T-helper 2 cell treated with Interferon-gamma antibody and Interleukin-4, amounts not matched to agents 5 μg/mL and 100 μg/mL, for 36 hours (primary cell): ENCODE data around the gene CBL.
A peak's percentile ranks its signal among the peaks of the same experiment; 100 is the strongest.

Experiments used
- DNase-seq: peaks from one replicate; pipeline ENCODE4 v3.0.0; 2021; ENCODE audit warnings: low spot score
- H3K27ac Mint-ChIP-seq: one replicate; pipeline ENCODE4 v1.8.0; 2021; ENCODE audit warnings: mild to moderate bottlenecking, mixed read lengths
- H3K27me3 Mint-ChIP-seq: one replicate; pipeline ENCODE4 v1.8.0; 2021; ENCODE audit warnings: low read depth, mixed read lengths
- H3K36me3 Mint-ChIP-seq: one replicate; pipeline ENCODE4 v1.8.0; 2021; ENCODE audit warnings: low read depth, mixed read lengths
- H3K4me1 Mint-ChIP-seq: one replicate; pipeline ENCODE4 v1.8.0; 2021; ENCODE audit warnings: low read depth, mixed read lengths
- H3K4me3 Mint-ChIP-seq: one replicate; pipeline ENCODE4 v1.8.0; 2022; ENCODE audit warnings: mild to moderate bottlenecking, moderate library complexity, mixed read lengths
- H3K9me3 Mint-ChIP-seq: one replicate; pipeline ENCODE4 v1.8.0; 2021; ENCODE audit warnings: mixed read lengths

The CBL gene

DNA sequence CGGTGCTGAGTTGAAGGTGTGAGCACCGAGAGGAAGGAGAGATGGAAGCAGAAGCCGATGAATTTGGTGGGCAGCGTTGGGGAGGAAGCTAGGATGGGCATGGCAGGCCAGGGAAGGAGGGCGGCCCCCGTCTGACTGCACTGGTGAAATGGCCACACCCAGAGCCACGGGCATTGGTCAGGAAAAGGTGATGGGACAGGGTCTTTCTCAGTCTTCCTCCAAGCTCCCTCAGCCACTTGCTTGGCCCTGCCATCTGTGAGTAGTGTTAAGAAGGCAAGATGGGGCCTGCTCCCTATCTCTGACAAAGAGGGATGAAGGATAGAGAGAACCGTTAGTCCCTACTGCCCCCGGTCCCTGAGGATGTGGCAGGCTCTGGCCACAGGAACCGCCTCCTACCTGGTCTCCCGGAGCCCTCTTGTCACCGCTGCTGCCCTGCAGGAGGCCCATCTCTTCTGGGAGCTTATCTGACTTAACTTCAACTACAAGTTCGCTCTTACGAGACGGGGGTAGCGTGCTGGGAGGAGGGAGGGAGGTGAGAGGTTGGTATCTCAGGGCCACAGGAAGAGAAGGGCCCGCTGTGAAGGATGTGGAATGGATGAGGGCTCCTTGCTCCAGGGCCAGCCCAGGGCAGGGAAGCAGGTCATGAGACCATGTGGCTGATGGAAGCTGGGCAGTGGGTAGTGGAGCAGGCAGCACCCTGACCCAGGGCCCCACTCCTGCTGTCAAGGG is 104.0 kb downstream of the CBL start:
- peaks cover 9% of the 10 kb centered on the region for H3K27me3 Mint-ChIP-seq
- DNase-seq, result no peak
- no peak overlapping the region for H3K4me3 Mint-ChIP-seq
- H3K4me1 Mint-ChIP-seq, result peaks cover 17% of the 10 kb centered on the region
- no peak overlapping the region for H3K27ac Mint-ChIP-seq
- peaks cover 7% of the 10 kb centered on the region for H3K36me3 Mint-ChIP-seq
- H3K9me3 Mint-ChIP-seq, result no peaks in the 10 kb centered on the region

DNA sequence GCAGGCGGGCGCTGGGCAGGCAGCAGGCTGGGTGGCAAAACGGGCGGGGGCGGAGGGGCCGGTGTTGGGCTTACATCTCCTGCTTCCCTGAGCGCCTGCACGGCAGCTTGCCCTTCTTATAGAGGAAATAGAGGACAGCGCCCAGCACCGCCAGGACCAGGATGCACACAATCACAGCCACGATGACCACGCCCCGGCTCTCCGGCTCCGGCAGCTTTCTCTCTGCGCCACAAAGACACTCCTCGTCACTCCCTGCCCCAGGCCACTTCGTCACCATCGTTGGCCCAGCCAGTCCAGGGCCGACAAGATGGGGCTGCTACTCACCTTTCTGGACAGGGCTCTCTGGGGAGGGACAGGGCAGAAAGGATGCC is 104.5 kb downstream of the CBL start:
- H3K4me3 Mint-ChIP-seq, result no peak overlapping the region
- peaks cover 14% of the 10 kb centered on the region for H3K27me3 Mint-ChIP-seq
- peaks cover 4% of the 10 kb centered on the region for H3K36me3 Mint-ChIP-seq
- peaks cover 16% of the 10 kb centered on the region for H3K4me1 Mint-ChIP-seq
- no peak for DNase-seq
- H3K9me3 Mint-ChIP-seq, result no peaks in the 10 kb centered on the region
- H3K27ac Mint-ChIP-seq, result no peak overlapping the region

DNA sequence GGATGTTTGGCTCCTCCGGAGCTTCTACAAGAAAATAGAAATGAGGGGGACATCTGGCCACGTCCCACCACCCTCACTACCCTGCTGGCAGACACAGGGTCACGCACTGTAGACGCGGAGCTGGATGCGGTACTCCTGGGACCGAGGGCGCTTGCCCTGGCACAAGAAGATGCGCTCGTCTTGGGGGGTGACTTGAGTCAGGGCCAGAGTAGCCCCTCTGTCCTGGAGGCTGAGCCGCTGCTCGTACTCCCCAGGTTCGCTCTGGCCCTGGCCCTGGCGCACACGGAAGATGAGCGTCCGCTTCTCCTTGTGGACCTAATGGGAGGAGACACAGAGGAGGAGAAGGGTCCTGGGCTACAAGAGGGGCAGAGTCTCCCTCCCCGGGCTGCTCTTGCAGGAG is 108.6 kb downstream of the CBL start:
- Mint-ChIP-seq H3K27me3 (peaks cover 37% of the 10 kb centered on the region), H3K4me1 (peaks cover 12% of the 10 kb centered on the region), H3K27ac (no peak overlapping the region), H3K4me3 (no peak overlapping the region), H3K9me3 (no peaks in the 10 kb centered on the region), H3K36me3 (no peaks in the 10 kb centered on the region)
- no peak for DNase-seq

DNA sequence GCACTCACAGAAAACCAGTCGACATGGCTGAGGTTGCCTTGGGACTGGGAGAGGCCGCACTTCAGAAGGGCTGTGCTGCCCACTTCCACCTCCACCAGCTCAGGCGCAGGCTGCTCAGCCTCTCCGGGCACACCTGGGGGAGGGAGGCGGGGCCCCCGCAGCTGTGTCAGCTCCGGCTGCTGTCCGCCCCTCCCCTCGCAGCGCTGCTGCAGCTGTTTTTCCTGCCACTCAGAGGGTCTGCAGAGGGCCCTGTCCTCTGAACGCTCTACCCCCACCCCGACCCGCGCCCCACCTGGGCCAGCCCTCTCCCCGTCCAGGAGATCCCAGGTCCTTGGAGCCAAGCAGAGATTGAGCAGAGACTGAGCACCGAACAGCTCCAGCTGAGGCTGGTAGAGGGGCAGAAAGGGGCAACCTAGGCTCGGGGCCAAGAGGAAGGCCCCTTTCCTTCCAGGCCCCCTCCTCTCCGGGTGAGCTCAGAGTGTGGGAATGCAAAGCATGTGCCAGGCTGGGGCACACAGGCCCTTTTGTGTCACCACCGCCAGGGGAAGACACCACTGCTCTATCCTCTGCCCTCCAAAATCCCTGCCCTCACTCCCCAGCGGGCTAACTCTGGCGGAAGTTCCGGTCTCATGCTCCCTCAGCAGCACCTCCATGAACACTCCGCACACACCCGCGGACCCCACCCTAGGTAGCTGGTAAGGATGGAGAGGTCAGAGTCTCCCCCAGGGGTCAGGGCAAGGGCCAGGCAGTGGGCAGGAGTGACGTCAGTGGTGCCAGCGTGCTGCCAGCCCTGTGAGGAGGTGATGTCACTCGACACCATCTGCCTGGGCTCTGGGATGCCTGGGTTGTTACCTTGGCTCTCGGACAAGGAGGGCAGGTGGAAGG is 109.2 kb downstream of the CBL start:
- Mint-ChIP-seq H3K4me1 (peaks cover 15% of the 10 kb centered on the region), H3K27me3 (peaks cover 37% of the 10 kb centered on the region), H3K36me3 (no peaks in the 10 kb centered on the region), H3K9me3 (no peaks in the 10 kb centered on the region), H3K27ac (no peak overlapping the region), H3K4me3 (peak overlapping the region; percentile 50)
- no peak for DNase-seq

DNA sequence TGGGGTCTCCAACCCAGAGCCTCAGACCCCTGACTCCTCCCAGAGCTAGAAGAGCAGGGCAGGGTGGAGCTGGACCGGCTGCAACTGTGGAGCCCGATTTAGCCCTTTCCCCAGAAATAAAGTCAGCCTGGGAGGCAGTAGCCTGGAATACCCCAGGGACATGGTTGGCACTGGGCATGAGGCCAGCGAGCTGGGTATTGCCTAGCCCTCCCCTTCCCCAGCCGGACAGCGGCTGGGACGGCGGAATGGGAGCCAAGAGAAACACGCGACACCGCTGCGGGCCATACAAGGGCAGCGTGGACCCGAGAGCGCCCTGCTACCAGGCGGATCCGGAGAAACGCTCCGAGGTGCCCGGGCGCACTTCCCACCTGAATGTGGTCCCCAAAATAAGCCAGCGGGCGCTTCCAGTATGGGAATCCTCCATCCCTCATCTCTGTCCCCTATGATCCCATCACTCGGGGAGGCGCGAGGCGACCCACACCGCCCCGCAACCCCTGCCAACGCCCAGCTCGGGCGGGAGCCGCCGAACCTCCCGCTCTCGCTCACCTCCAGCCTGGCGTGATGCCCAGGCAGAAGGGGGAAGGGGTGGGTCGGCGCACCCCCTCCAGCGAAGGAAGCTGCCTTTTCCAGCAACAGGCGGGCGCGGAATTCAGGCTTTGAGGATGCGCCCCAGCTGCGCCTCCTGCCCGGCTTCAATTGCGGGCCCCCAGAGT is 110.0 kb downstream of the CBL start:
- H3K9me3 Mint-ChIP-seq, result no peaks in the 10 kb centered on the region
- peak overlapping the region; percentile 50 for H3K4me3 Mint-ChIP-seq
- H3K27me3 Mint-ChIP-seq, result peaks cover 37% of the 10 kb centered on the region
- H3K4me1 Mint-ChIP-seq, result peaks cover 15% of the 10 kb centered on the region
- H3K36me3 Mint-ChIP-seq, result no peaks in the 10 kb centered on the region
- no peak for DNase-seq
- H3K27ac Mint-ChIP-seq, result no peak overlapping the region

DNA sequence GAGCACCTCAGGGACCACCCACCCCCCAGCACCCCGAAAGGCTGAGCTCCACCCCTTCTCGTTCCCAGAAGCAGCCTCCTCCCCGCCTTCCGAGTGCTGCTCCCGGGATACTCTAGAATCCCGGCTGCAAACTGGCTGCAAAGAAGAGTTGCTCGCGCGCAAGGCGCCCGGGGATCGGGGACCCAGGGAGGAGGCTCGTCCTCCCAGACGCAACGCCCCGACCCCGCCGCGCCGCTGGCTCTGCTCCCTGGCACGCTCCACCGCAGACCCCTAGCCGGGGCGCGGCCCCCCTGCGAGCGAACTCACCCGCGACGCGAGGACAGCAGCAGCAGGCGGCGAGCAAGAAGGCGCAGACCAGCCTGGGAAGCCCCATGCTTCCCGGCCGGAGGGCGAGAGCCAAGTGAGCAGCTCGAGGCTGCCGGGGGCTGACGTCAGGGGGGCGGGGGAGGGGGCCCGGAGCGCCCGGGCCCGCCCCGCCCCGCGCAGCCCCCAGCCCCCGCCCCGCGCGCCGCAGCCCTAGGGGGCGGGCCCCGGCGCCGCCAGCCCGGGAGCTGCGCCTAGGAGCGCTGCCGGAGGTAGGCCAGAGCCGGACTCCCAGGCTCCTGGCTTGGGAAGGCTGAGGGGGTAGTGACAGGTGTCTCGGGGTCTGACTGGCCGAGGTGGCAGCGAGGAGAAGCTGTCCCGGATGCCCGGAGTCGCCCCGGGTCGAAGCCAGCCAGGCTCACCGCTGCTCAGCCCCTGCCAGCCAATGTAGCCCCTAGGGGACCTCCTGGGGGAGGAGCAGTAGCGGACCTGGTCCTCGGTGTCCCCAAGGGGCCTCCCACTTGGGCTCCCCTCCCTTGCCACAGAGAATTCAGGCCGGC is 110.8 kb downstream of the CBL start, which contains the start of gene MCAM:
Gene MCAM (minus strand): TSS at position 402 of the 863 bp plus-strand sequence. CDS start 29 bp downstream, at position 373.
- Mint-ChIP-seq H3K4me1 (peaks cover 21% of the 10 kb centered on the region), H3K4me3 (peak within 1 kb of the TSS; percentile 50), H3K27me3 (peaks cover 37% of the 10 kb centered on the region), H3K36me3 (no peaks in the 10 kb centered on the region), H3K9me3 (no peaks in the 10 kb centered on the region), H3K27ac (no peak within 1 kb of the TSS)
- DNase-seq, result no peak

GRCh38 chr11:119317592-119318239 is 111.6 kb downstream of the CBL start:
- Mint-ChIP-seq H3K27me3 (peaks cover 37% of the 10 kb centered on the region), H3K9me3 (no peaks in the 10 kb centered on the region), H3K4me1 (peaks cover 25% of the 10 kb centered on the region), H3K4me3 (no peak overlapping the region), H3K27ac (no peak overlapping the region), H3K36me3 (no peaks in the 10 kb centered on the region)
- DNase-seq, result no peak

- no peaks in the 10 kb centered on the region for H3K36me3 Mint-ChIP-seq
- no peaks in the 10 kb centered on the region for H3K9me3 Mint-ChIP-seq
- peak overlapping the region; percentile 30 for H3K4me3 Mint-ChIP-seq
- no peak for DNase-seq
- H3K27ac Mint-ChIP-seq, result peak overlapping the region; percentile 74
- peaks cover 25% of the 10 kb centered on the region for H3K4me1 Mint-ChIP-seq
- peaks cover 37% of the 10 kb centered on the region for H3K27me3 Mint-ChIP-seq
Observed at GRCh38 chr11:119318240-119319135, 112.3 kb downstream of the CBL start.

- no peaks in the 10 kb centered on the region for H3K9me3 Mint-ChIP-seq
- H3K4me1 Mint-ChIP-seq, result peaks cover 26% of the 10 kb centered on the region
Observed at GRCh38 chr11:119319136-119319699, 113.1 kb downstream of the CBL start.

DNA sequence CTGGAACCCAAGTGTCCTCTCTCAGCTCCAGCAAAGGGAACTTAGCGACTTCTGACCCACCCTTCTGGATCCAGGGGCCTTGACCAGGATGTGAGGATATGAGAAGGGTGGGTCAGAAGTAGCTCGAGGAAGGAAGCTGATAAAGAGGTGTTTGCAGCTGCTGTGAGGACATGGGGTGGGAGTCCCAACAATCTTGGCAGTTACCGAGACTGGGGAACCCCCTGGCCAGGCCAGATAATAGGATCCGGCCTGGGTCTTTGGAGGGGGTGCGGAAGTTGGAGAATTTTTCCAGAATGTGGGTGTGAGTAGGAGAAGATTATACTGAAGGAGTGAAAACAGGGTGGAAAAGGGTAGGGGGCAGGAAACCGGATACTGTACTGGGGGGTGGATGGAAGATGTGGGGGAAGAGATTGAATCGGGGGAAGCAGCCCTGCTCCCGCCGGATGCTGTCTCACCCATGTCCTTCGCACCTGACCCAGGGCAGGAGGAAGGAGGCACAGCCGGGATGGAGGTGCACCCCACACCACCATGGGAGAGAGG is 113.6 kb downstream of the CBL start:
- H3K27ac Mint-ChIP-seq, result peak overlapping the region; percentile 79
- peaks cover 31% of the 10 kb centered on the region for H3K27me3 Mint-ChIP-seq
- DNase-seq, result no peak
- peak overlapping the region; percentile 82 for H3K4me3 Mint-ChIP-seq
- peaks cover 26% of the 10 kb centered on the region for H3K4me1 Mint-ChIP-seq
- no peaks in the 10 kb centered on the region for H3K36me3 Mint-ChIP-seq
- no peaks in the 10 kb centered on the region for H3K9me3 Mint-ChIP-seq

More at GRCh38 chr11:119319136-119319699, 113.1 kb downstream of the CBL start:
- Mint-ChIP-seq H3K27me3 (peaks cover 35% of the 10 kb centered on the region), H3K36me3 (no peaks in the 10 kb centered on the region), H3K4me3 (peak overlapping the region; percentile 82), H3K27ac (peak overlapping the region; percentile 74)
- DNase-seq, result no peak

- no peaks in the 10 kb centered on the region for H3K36me3 Mint-ChIP-seq
- no peaks in the 10 kb centered on the region for H3K9me3 Mint-ChIP-seq
- peaks cover 29% of the 10 kb centered on the region for H3K27me3 Mint-ChIP-seq
- H3K4me1 Mint-ChIP-seq, result peaks cover 25% of the 10 kb centered on the region
- peak overlapping the region; percentile 82 for H3K4me3 Mint-ChIP-seq
- DNase-seq, result no peak
- peak overlapping the region; percentile 79 for H3K27ac Mint-ChIP-seq
Observed at GRCh38 chr11:119320240-119320775, 114.2 kb downstream of the CBL start.
